Testis (tissue), 3 donors: ENCODE data around the gene BMERB1. TPM values are rescaled to one million over a fixed set of nuclear protein-coding genes. Genes with fewer than 3 reads are reported as not detected.
"Not testable (repeated sequence)": the region's sequence is repeated elsewhere in the genome, so short reads cannot be mapped to it uniquely, and the experiment has no call there.

Source experiments
- DNase-seq: peaks from one replicate; pipeline ENCODE4 v3.0.0-alpha.2; 2019
- H3K27ac ChIP-seq, 2 donors: fragments of 200-600 bp; sonication (generic); one replicate each; pipeline ENCODE4 v1.5.1; 2019
- H3K27me3 ChIP-seq: fragments of 200-600 bp; sonication (generic); one replicate; pipeline ENCODE4 v1.5.1; 2019
- H3K36me3 ChIP-seq: fragments of 200-600 bp; sonication (generic); one replicate; pipeline ENCODE4 v1.5.1; 2017; ENCODE audit warnings: low read depth; ENCODE audit errors: missing control alignments
- H3K4me1 ChIP-seq: fragments of 200-600 bp; sonication (generic); one replicate; pipeline ENCODE4 v1.5.1; 2019
- H3K4me3 ChIP-seq, 2 donors: fragments of 200-600 bp; sonication (generic); one replicate each; pipeline ENCODE4 v1.5.1; 2017 to 2019
- H3K9me3 ChIP-seq: fragments of 200-600 bp; sonication (generic); one replicate; pipeline ENCODE4 v1.5.1; 2017
- CTCF ChIP-seq, 3 experiments: fragments of 450-650 bp in 2 of 3; fragments of 200-600 bp in 1 of 3; sonication (generic) in 1 of 3; IDR thresholded peaks; one replicate each; pipeline ENCODE4 v1.5.1; 2016 to 2019; ENCODE audit warnings: antibody characterized with exemption in 3 of 3, mild to moderate bottlenecking in 2 of 3, moderate library complexity in 1 of 3
- POLR2A ChIP-seq: fragments of 450-650 bp; IDR thresholded peaks from one replicate; pipeline ENCODE4 v1.6.1; 2017; ENCODE audit warnings: antibody characterized with exemption, mild to moderate bottlenecking, moderate library complexity
- WGBS, 2 donors: methylation state at CpG; one replicate each; pipeline ENCODE4 v1.1.5; 2018; 5-methylcytosine and 5-hydroxymethylcytosine counted together
- intact Hi-C: fragments of 100-400 bp; cut with DNase I; formaldehyde crosslinking; loops from one replicate; pipeline ENCODE4 v1.15.1; 2023; ENCODE audit warnings: low total_unique reads
- polyA plus RNA-seq: library from polyadenylated mRNA; stranded (reverse); fragments of 350-450 nt; fragmentation: Illumina TruSeq; extraction: RNeasy Lipid Tissue Mini Kit (QIAGEN cat#74804); gene quantifications from one replicate; pipeline ENCODE4 v1.2.3, GENCODE V29; 2014; ENCODE audit warnings: low read depth, low replicate concordance; ENCODE audit not compliant: insufficient read depth
- total RNA-seq, 2 donors: library from RNA; depleted of rRNA; stranded (reverse); fragments of >200 nt; gene quantifications; one replicate each; pipeline ENCODE4 v1.2.3, GENCODE V29; 2016

BMERB1 gene
- total and polyA plus RNA-seq, 3 donors from 2014 or later = 54.1 to 102 (median 63.1) TPM

- no peaks in the 10 kb centered on the region for H3K36me3 ChIP-seq
These were observed 170.4 kb downstream of the BMERB1 start for GRCh38 chr16:15604460-15605440.

GRCh38 chr16:15605839-15606517 is 171.6 kb downstream of the BMERB1 start:
- 93 to 95% methylated on average over 13 of the region's 13 CpGs for whole genome bisulfite sequencing, 2 donors

More at GRCh38 chr16:15604460-15605440, 170.4 kb downstream of the BMERB1 start:
- intact Hi-C loops = no loop called here
- no peak for DNase-seq
- Histone ChIP-seq H3K4me1 (peaks cover 8% of the 10 kb centered on the region), H3K4me3 (no peak overlapping the region), H3K27ac (no peak overlapping the region), H3K9me3 (no peaks in the 10 kb centered on the region), H3K27me3 (no peaks in the 10 kb centered on the region)
- WGBS, 2 donors = 90 to 94% methylated on average over 11 to 14 of the region's 14 CpGs
- TF ChIP-seq CTCF (IDR thresholded peaks at IDR 0.05) (no peak), POLR2A (no peak)

GRCh38 chr16:15606518-15607220 is 172.3 kb downstream of the BMERB1 start:
- H3K4me1 ChIP-seq = peaks cover 8% of the 10 kb centered on the region
- no peaks in the 10 kb centered on the region for H3K27me3 ChIP-seq
- intact Hi-C loops = no loop called here
- TF ChIP-seq CTCF (IDR thresholded peaks at IDR 0.05) (no peak), POLR2A (no peak)
- H3K4me3 ChIP-seq = no peak overlapping the region
- no peak for DNase-seq
- no peaks in the 10 kb centered on the region for H3K9me3 ChIP-seq
- WGBS, 2 donors = 95% methylated on average over 5 of the region's 5 CpGs
- H3K36me3 ChIP-seq = no peaks in the 10 kb centered on the region
- H3K27ac ChIP-seq = peak overlapping the region in 1 of 2 donors; percentile 76

More at GRCh38 chr16:15605839-15606517, 171.6 kb downstream of the BMERB1 start:
- no peaks in the 10 kb centered on the region for H3K9me3 ChIP-seq
- no peaks in the 10 kb centered on the region for H3K36me3 ChIP-seq
- H3K4me1 ChIP-seq = peaks cover 8% of the 10 kb centered on the region
- H3K27ac ChIP-seq = no peak overlapping the region
- H3K27me3 ChIP-seq = no peaks in the 10 kb centered on the region
- intact Hi-C loops = no loop called here
- H3K4me3 ChIP-seq = no peak overlapping the region
- TF ChIP-seq POLR2A (no peak), CTCF (IDR thresholded peaks at IDR 0.05) (no peak)
- DNase-seq = no peak

- H3K36me3 ChIP-seq, H3K27me3 ChIP-seq, H3K4me1 ChIP-seq, intact Hi-C loops, H3K4me3 ChIP-seq, H3K9me3 ChIP-seq, DNase-seq: not testable (repeated sequence)
- whole genome bisulfite sequencing, 2 donors = 76 to 80% methylated on average over 12 of the region's 12 CpGs
- H3K27ac ChIP-seq = peak overlapping the region; percentile 36 to 76
These were observed 172.9 kb downstream of the BMERB1 start for GRCh38 chr16:15607221-15607699.
